Right atrium auricular region (tissue), 2 donors: ENCODE results near the gene ACAA2. TPM values are rescaled to one million over a fixed set of nuclear protein-coding genes. Genes with fewer than 3 reads are reported as not detected.

Experiments
- DNase-seq: peaks from one replicate; pipeline ENCODE4 v3.0.0-alpha.2; 2019; ENCODE audit warnings: low spot score
- H3K27ac ChIP-seq, 2 donors: fragments of 200-600 bp; sonication (generic); 1 replicate in 1 of 2; 2 replicates in 1 of 2; pipeline ENCODE4 v1.5.1; 2016 to 2019
- H3K27me3 ChIP-seq, 2 donors: fragments of 200-600 bp; sonication (generic); one replicate each; pipeline versions ENCODE4 v1.5.1 to v1.6.0; 2017 to 2019
- H3K36me3 ChIP-seq: fragments of 200-600 bp; sonication (generic); one replicate; pipeline ENCODE4 v1.5.1; 2016
- H3K4me1 ChIP-seq, 2 donors: fragments of 200-600 bp; sonication (generic); one replicate each; pipeline versions ENCODE4 v1.5.1 to v1.6.0; 2017 to 2019
- H3K4me3 ChIP-seq, 2 donors: fragments of 200-600 bp; sonication (generic); 1 replicate in 1 of 2; 2 replicates in 1 of 2; pipeline ENCODE4 v1.5.1; 2017 to 2019; ENCODE audit warnings: mild to moderate bottlenecking in 1 of 2, moderate library complexity in 1 of 2
- H3K9me3 ChIP-seq, 2 donors: fragments of 200-600 bp; sonication (generic); one replicate each; pipeline ENCODE4 v1.5.1; 2019
- total RNA-seq, 2 donors: library from RNA; depleted of rRNA; stranded (reverse); fragments of >200 nt; gene quantifications; one replicate each; pipeline ENCODE4 v1.1.0, GENCODE V29; 2016
- TF ChIP-seq, protein P1 (sequence below), 2 donors: fragments of 200-600 bp; sonication (generic); IDR thresholded peaks; one replicate each; pipeline ENCODE4 v1.5.1; 2019; ENCODE audit warnings: antibody characterized with exemption in 2 of 2

The ACAA2 gene
- total RNA-seq, 2 donors from 2014 or later, result 115 to 149 TPM

DNA sequence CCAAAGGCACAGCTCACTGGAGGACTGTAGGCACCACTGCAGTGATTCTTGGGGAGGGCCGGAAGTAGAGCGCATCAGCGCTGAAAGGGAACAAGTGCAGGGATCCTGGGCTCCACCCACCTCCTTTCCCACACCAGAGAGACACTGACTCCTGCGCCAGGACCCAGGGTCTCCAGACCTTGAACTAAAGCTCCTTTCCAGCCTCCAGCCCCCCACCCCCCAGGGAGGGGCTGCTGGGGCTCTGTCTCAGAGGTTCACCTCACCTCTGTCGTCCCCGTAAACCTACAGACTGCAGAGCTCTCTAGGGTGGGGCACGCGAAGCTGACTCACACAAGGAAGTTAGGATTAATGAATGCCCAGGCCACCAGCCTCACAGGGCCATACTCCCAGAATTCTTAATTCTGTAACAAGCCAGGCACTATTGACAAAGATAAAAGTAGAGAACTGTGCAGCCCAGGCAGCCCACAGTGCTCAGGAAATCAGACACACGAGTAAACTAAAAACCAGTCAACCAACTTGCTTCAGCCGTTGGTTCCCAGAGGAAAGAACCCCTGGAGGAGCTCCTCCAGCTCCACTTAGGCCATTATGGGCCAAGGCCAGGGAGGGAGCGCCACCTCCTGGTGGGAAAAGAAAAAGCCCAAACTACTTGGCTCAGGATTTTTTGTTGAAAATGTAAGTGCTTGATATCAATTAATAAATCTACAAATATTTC is 45.1 kb upstream of the ACAA2 start:
- Histone ChIP-seq H3K4me3 (no peak overlapping the region), H3K4me1 (no peaks in the 10 kb centered on the region), H3K9me3 (no peaks in the 10 kb centered on the region), H3K27me3 (no peaks in the 10 kb centered on the region), H3K27ac (no peak overlapping the region), H3K36me3 (no peaks in the 10 kb centered on the region)
- peak; percentile 79 for DNase-seq
- TF ChIP-seq, protein P1, sequence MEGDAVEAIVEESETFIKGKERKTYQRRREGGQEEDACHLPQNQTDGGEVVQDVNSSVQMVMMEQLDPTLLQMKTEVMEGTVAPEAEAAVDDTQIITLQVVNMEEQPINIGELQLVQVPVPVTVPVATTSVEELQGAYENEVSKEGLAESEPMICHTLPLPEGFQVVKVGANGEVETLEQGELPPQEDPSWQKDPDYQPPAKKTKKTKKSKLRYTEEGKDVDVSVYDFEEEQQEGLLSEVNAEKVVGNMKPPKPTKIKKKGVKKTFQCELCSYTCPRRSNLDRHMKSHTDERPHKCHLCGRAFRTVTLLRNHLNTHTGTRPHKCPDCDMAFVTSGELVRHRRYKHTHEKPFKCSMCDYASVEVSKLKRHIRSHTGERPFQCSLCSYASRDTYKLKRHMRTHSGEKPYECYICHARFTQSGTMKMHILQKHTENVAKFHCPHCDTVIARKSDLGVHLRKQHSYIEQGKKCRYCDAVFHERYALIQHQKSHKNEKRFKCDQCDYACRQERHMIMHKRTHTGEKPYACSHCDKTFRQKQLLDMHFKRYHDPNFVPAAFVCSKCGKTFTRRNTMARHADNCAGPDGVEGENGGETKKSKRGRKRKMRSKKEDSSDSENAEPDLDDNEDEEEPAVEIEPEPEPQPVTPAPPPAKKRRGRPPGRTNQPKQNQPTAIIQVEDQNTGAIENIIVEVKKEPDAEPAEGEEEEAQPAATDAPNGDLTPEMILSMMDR (IDR thresholded peaks at IDR 0.05), result peak; percentile 83 to 92

DNA sequence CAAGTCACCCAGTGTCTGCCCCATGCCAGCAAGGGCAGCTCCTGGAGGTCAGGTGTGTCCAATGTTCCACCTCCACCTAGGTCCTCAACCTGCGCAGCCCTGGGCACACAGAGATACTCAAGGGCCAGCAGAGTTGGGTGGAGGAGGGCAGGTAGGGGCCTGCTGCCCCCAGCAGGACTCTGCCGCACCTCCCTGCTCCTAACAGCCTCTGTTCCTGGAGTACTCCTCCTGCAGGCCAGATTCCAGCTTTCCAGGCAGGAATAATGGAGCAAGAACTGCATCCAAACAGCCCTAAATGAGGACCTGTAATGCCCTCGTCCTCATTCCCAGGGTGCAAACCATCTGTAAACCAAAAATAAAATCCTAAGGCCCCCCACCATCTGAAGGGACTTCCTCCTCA is 44.4 kb upstream of the ACAA2 start:
- Histone ChIP-seq H3K27me3 (no peaks in the 10 kb centered on the region), H3K9me3 (no peaks in the 10 kb centered on the region), H3K36me3 (no peaks in the 10 kb centered on the region), H3K27ac (no peak overlapping the region), H3K4me1 (no peaks in the 10 kb centered on the region), H3K4me3 (no peak overlapping the region)
- TF ChIP-seq, protein P1 (IDR thresholded peaks at IDR 0.05), result no peak
- no peak for DNase-seq

DNA sequence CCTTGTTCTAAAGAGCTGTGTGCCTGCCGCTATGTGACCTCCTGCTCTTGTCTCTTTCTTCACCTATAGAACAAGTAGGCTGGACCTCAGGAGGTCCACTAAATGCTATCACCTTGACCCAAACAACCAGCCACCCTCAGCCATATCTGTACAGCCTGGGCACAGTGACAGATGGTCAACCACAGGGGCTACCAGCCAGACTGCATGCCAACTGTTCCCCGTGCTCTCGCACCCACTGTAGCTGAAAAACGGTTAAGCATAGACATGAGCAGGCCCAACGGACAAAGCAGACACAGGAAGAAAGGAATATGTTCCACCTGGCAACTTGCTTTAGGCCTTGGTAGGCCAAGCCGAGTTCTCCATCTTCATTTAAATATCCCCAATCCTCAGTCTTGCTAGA is 43.2 kb upstream of the ACAA2 start:
- Histone ChIP-seq H3K4me1 (no peaks in the 10 kb centered on the region), H3K4me3 (no peak overlapping the region), H3K9me3 (no peaks in the 10 kb centered on the region), H3K27me3 (no peaks in the 10 kb centered on the region), H3K27ac (no peak overlapping the region), H3K36me3 (no peaks in the 10 kb centered on the region)
- no peak for DNase-seq
- TF ChIP-seq, protein P1 (IDR thresholded peaks at IDR 0.05), result no peak

DNA sequence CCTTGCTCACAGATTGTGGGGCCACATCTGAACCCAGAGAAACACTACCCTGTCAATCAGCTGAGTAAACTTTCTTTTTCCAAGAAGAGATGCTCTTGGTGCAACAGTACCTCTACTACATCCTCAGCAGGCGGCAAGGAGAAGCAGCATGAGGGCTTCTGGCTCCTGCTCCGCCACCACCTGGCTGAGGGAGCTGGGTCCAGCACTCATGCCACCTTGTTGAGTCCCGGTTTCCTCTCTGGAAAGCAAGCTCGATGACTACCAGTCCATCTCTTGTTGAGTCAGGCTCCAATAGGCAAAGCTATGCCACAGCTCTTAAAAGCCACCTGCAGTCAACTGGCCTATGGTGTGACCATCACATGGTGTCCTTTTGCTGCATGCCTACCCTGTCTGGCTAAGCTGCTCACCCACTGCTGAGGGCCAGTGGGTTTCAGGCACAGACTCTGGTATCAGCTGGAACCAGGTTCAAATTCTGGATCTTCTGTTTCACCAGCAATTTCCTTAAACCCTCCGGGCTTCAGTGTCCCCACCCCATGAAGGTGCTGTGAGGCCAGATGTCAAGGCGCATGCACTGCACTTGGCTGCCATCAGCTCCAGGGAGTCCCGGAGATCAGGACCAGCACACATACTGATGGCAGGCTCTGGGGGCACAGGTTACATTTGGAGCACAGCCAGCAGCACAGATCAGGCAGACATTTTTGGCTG is 42.5 kb upstream of the ACAA2 start:
- Histone ChIP-seq H3K36me3 (no peaks in the 10 kb centered on the region), H3K27me3 (no peaks in the 10 kb centered on the region), H3K4me1 (no peaks in the 10 kb centered on the region), H3K4me3 (no peak overlapping the region), H3K9me3 (no peaks in the 10 kb centered on the region), H3K27ac (no peak overlapping the region)
- TF ChIP-seq, protein P1 (IDR thresholded peaks at IDR 0.05), result no peak
- no peak for DNase-seq

DNA sequence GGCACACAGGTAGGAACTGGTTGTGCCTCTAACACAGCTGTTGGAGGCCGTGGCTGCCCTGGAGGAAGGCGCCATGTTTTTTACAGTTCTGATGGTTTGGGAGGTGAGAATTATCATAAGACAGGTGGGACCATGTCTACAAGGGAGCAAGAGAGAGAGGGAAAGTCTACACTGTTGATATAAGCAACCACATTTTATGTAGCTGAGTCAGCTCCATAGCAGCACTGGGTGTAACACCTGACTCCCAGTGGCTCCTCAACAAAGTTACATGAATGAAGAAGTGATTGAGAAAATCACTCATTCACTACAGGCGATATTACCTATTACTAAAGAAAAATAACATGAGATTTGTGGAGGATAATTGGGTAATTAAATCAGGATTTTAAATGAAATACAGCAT is 41.3 kb upstream of the ACAA2 start:
- Histone ChIP-seq H3K4me3 (no peak overlapping the region), H3K9me3 (no peaks in the 10 kb centered on the region), H3K4me1 (peaks cover 0 to 4% of the 10 kb centered on the region in 2 donors), H3K27me3 (no peaks in the 10 kb centered on the region), H3K36me3 (no peaks in the 10 kb centered on the region), H3K27ac (no peak overlapping the region)
- DNase-seq, result no peak
- TF ChIP-seq, protein P1 (IDR thresholded peaks at IDR 0.05), result no peak
